IPS DF 6.9 (cell line): ENCODE measurements around the gene ADAR.

Experiments used
- DNase-seq: peaks from one replicate; pipeline ENCODE4 v3.0.0-alpha.2; 2013; ENCODE audit warnings: low read depth, low spot score
- H3K27ac ChIP-seq: one replicate; pipeline ENCODE4 v1.5.1; 2013; ENCODE audit warnings: low read length, control low read depth
- H3K27me3 ChIP-seq: 2 replicates; pipeline ENCODE4 v1.6.1; 2013; ENCODE audit warnings: mild to moderate bottlenecking, low read length; ENCODE audit not compliant: control insufficient read depth, insufficient read depth
- H3K36me3 ChIP-seq: 2 replicates; pipeline ENCODE4 v1.6.1; 2013; ENCODE audit warnings: low read length; ENCODE audit not compliant: control insufficient read depth, insufficient read depth
- H3K4me1 ChIP-seq: 2 replicates; pipeline ENCODE4 v1.6.1; 2013; ENCODE audit warnings: low read length; ENCODE audit not compliant: control insufficient read depth, insufficient read depth
- H3K4me3 ChIP-seq: 2 replicates; pipeline ENCODE4 v1.5.1; 2013; ENCODE audit warnings: mild to moderate bottlenecking, low read length
- H3K9me3 ChIP-seq: 2 replicates; pipeline ENCODE4 v1.6.1; 2013; ENCODE audit warnings: low read length, inconsistent platforms; ENCODE audit not compliant: control insufficient read depth, insufficient read depth
- WGBS: extraction: QIAGEN DNeasy Blood & Tissue Kit; methylation state at CpG from one replicate; pipeline ENCODE4 v1.1.7; 2013; ENCODE audit warnings: mixed read lengths, missing lambda C conversion rate; ENCODE audit not compliant: insufficient read length, insufficient coverage; 5-methylcytosine and 5-hydroxymethylcytosine counted together

ADAR gene

GRCh38 chr1:154573168-154573510 lies 34.8 kb downstream of the ADAR start:
- no peak for DNase-seq
- no CpG with 5 or more reads among the region's 3 CpGs for WGBS
- no peak overlapping the region for H3K27ac ChIP-seq
- H3K27me3 ChIP-seq: no peaks in the 10 kb centered on the region
- H3K4me1 ChIP-seq: peaks cover 4% of the 10 kb centered on the region; the same call in 1 of the 2 replicates
- 0 out of 2 replicates have a peak, but pooled peaks cover 5% of the 10 kb centered on the region for H3K36me3 ChIP-seq
- no peak overlapping the region for H3K4me3 ChIP-seq
- no peaks in the 10 kb centered on the region for H3K9me3 ChIP-seq

GRCh38 chr1:154572468-154573167 lies 35.4 kb downstream of the ADAR start:
- H3K4me3 ChIP-seq: no peak overlapping the region
- H3K27ac ChIP-seq: no peak overlapping the region
- WGBS: no CpG with 5 or more reads among the region's 10 CpGs
- no peaks in the 10 kb centered on the region for H3K27me3 ChIP-seq
- H3K9me3 ChIP-seq: no peaks in the 10 kb centered on the region
- DNase-seq: no peak
- 0 out of 2 replicates have a peak, but pooled peaks cover 4% of the 10 kb centered on the region for H3K36me3 ChIP-seq
- peaks cover 4% of the 10 kb centered on the region; the same call in 1 of the 2 replicates for H3K4me1 ChIP-seq

- Histone ChIP-seq H3K36me3 (0 out of 2 replicates have a peak, but pooled peaks cover 4% of the 10 kb centered on the region), H3K27me3 (no peaks in the 10 kb centered on the region), H3K4me3 (no peak overlapping the region), H3K27ac (no peak overlapping the region), H3K9me3 (no peaks in the 10 kb centered on the region), H3K4me1 (peaks cover 4% of the 10 kb centered on the region; the same call in 1 of the 2 replicates)
- no CpG with 5 or more reads among the region's 29 CpGs for WGBS
- no peak for DNase-seq
Observed at GRCh38 chr1:154571964-154572288, 36.1 kb downstream of the ADAR start.

- H3K9me3 ChIP-seq: no peaks in the 10 kb centered on the region
- 0 out of 2 replicates have a peak, but pooled peaks cover 4% of the 10 kb centered on the region for H3K36me3 ChIP-seq
- H3K27me3 ChIP-seq: no peaks in the 10 kb centered on the region
- WGBS: no CpG with 5 or more reads among the region's 59 CpGs
- H3K4me3 ChIP-seq: no peak overlapping the region
- peaks cover 4% of the 10 kb centered on the region; the same call in 1 of the 2 replicates for H3K4me1 ChIP-seq
- no peak overlapping the region for H3K27ac ChIP-seq
- no peak for DNase-seq
Observed at GRCh38 chr1:154571244-154571963, 36.6 kb downstream of the ADAR start.

- peak overlapping the region; percentile 3; the same call in 1 of the 2 replicates for H3K4me3 ChIP-seq
- H3K36me3 ChIP-seq: 0 out of 2 replicates have a peak, but pooled peaks cover 4% of the 10 kb centered on the region
- WGBS: no CpG with 5 or more reads among the region's 17 CpGs
- DNase-seq: no peak
- H3K27ac ChIP-seq: no peak overlapping the region
- no peaks in the 10 kb centered on the region for H3K27me3 ChIP-seq
- H3K4me1 ChIP-seq: peaks cover 4% of the 10 kb centered on the region; the same call in 1 of the 2 replicates
- no peaks in the 10 kb centered on the region for H3K9me3 ChIP-seq
Observed at GRCh38 chr1:154568157-154568815, 39.7 kb downstream of the ADAR start.

- no CpG with 5 or more reads among the region's 53 CpGs for WGBS
- DNase-seq: peak; percentile 68
- Histone ChIP-seq H3K4me3 (peak within 1 kb of the TSS; percentile 57; the same call in 1 of the 2 replicates), H3K36me3 (0 out of 2 replicates have a peak, but pooled peaks cover 4% of the 10 kb centered on the region), H3K27me3 (no peaks in the 10 kb centered on the region), H3K4me1 (peaks cover 4% of the 10 kb centered on the region; the same call in 1 of the 2 replicates), H3K9me3 (no peaks in the 10 kb centered on the region), H3K27ac (no peak within 1 kb of the TSS)
Observed at GRCh38 chr1:154567386-154568156, 40.4 kb downstream of the ADAR start, which contains the start of gene CHRNB2. CHRNB2 (plus strand) TSS chr1:154567778; CDS start chr1:154568045, 267 bp downstream.

- Histone ChIP-seq H3K27ac (no peak overlapping the region), H3K4me1 (peaks cover 4% of the 10 kb centered on the region; the same call in 1 of the 2 replicates), H3K4me3 (no peak overlapping the region), H3K36me3 (no peaks in the 10 kb centered on the region), H3K9me3 (no peaks in the 10 kb centered on the region), H3K27me3 (no peaks in the 10 kb centered on the region)
- no peak for DNase-seq
- WGBS: no CpG with 5 or more reads among the region's 6 CpGs
Observed at GRCh38 chr1:154565876-154566275, 42.1 kb downstream of the ADAR start.

- peak; percentile 95 for DNase-seq
- Histone ChIP-seq H3K36me3 (peaks cover 9% of the 10 kb centered on the region; the same call in 1 of the 2 replicates), H3K27ac (no peak overlapping the region), H3K9me3 (no peaks in the 10 kb centered on the region), H3K27me3 (no peaks in the 10 kb centered on the region), H3K4me3 (no peak overlapping the region; the same call in 1 of the 2 replicates), H3K4me1 (peaks cover 6% of the 10 kb centered on the region; the same call in 1 of the 2 replicates)
- no CpG with 5 or more reads among the region's 13 CpGs for WGBS
Observed at GRCh38 chr1:154559466-154560044, 48.4 kb downstream of the ADAR start.

GRCh38 chr1:154558720-154559465 lies 49.1 kb downstream of the ADAR start:
- H3K27ac ChIP-seq: no peak overlapping the region
- H3K9me3 ChIP-seq: no peaks in the 10 kb centered on the region
- DNase-seq: peak; percentile 89
- WGBS: no CpG with 5 or more reads among the region's 57 CpGs
- H3K4me1 ChIP-seq: peaks cover 6% of the 10 kb centered on the region; the same call in 1 of the 2 replicates
- H3K36me3 ChIP-seq: peaks cover 11% of the 10 kb centered on the region; the same call in 1 of the 2 replicates
- no peaks in the 10 kb centered on the region for H3K27me3 ChIP-seq
- peak overlapping the region; percentile 55; the same call in 1 of the 2 replicates for H3K4me3 ChIP-seq
